ENCODE measurements around the gene ATP8A2.

- TF ChIP-seq CTCF (conservative IDR thresholded peaks at IDR 0.05; ENCODE audit: low read length) (no peak), EZH2phosphoT487 (IDR thresholded peaks at IDR 0.05; ENCODE audit: borderline replicate concordance, low read depth, low read length) (no peak)
Observed at GRCh38 chr13:25732111-25732865, 360.5 kb downstream of the ATP8A2 start.

All from OCI-LY7 (cell line).